Non-pigmented ciliary epithelial cell (primary cell): ENCODE measurements around the gene COL27A1.

Source experiments
- DNase-seq: peaks from one replicate; pipeline ENCODE4 v3.0.0-alpha.2; 2010; ENCODE audit warnings: low read depth

The COL27A1 gene

DNA sequence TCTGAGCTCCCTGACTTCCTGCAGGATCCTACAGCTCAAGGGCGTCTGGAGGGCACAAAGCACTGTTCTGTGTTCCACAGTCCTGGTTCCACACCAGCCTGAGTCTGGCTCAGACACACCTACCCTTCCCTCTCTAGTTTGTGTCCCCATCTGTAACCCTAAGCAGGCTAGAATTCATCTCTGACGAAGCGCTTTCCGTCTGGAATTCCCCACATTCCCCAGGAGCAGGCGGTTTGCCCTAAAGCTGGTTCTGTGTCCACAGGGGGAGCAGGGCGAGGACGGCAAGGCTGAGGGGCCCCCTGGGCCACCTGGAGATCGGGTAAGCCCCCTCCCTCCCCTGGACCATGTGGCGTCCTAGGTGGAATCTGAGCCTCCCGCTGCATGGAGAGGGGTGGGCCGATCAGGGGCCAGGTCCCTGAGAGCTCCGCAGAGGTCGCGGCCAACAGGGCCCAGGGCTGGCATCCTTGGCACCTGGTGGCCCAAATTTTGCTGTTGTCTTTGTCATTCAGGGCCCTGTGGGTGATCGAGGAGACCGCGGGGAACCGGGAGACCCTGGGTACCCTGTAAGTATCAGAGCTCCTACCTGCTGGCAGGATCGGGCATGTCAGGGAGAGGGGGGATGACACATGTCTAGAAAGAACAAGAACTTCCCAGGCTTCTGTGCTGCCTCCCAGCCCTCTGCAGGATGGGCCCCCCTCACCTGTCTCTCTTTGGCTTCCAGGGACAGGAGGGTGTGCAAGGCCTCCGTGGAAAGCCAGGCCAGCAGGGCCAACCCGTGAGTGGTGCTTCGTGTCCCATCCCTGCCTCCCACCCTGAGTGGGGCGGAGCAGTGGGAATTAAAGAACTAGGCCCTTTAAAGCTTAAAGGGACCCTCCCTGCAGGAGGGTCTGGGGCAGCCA is 133.1 kb downstream of the COL27A1 start:
- DNase-seq = no peak

DNA sequence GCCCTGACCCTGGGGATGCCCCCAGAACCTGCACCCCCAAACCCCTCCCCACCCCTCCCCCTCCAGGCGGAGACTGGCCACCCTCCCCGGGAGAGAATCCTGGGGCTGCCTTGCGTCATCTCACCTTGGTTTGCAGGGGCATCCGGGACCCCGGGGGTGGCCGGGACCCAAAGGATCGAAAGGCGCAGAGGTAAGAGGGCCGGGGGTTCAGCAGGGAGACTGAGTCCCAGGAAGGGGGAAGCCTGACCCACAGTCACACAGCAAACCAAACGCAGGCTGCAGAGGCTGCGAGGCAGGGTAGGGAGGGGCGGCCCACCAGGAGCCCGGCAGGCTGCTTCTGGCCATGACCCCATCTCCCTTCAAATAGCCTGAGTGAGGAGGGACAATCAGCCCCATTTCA is 133.8 kb downstream of the COL27A1 start:
- no peak for DNase-seq

DNA sequence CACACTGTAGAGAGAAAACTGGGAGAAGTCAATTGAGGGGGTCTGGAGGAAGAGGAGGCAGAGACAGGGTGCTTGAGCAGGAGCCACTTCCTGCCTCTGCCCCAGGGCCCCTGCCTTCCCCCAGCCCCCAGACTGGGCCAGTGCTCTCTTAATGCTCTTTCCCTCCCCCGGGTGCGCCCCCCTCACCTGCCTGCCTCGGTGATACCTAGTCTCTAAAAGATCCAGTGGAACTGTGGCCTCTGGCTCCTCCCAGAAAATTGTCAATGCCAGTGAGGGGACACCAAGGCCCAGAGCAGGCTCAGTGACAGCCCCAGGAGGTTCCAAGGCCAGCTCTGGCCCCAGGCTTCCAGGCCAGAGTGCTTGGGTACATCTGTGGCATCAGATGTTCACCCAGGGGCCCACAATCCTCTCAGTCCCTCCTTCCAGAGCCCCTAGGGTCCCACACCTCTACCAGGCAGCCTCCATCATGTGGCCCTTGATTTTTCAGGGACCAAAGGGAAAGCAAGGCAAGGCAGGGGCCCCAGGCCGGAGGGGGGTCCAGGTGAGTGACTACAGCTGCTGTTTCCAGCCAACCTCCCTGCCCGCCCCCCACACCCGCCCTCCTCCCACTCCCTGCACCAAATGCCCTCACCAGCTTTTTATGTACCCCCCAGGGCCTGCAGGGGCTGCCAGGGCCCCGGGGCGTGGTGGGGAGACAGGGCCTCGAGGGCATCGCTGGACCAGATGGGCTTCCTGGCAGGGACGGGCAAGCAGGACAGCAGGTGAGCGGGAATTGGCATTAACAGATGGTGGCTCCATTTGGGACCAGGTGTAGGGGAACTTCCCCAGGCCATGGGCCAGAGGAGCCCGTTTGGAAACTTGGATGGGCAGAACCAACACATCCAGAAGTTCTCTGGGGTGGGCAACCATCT is 134.5 kb downstream of the COL27A1 start:
- DNase-seq = no peak

DNA sequence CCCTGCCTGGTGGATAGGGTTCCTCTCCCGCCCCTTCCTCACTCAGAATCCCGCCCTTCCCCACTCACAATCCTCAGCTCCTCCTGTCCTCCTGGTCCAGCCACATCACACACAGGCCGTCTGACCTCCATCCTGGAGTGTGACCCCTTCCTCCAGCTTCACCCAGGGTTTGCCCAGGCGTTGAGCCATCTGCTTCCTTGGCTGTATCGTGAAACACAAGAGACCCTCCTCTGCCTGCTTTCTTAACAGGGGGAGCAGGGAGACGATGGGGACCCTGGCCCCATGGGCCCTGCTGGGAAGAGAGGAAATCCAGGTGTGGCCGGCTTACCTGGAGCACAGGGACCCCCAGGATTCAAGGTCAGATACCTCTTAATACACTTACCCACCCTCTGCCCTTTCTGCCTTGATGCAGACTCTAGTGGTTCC is 135.2 kb downstream of the COL27A1 start:
- no peak for DNase-seq

DNA sequence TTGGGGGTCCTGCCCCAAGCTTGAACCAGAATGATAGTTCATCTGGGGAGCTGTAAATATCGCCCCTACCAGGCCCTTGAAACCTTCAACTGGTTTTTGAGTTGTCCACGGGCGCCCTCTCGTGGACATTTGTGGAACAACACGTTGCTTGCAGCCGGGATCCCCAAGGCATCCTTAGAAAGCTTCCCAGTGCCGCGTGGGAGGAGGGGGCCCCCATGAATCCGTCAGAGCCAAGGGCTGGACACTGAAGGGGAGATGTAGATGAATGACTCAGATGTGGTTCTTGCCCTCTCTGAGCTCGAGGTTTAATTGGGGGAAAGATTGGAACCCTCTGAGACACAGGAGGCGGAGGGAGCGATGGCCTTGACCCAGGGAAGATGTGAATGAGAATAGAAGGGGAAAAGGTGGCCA is 135.7 kb downstream of the COL27A1 start:
- DNase-seq = no peak

DNA sequence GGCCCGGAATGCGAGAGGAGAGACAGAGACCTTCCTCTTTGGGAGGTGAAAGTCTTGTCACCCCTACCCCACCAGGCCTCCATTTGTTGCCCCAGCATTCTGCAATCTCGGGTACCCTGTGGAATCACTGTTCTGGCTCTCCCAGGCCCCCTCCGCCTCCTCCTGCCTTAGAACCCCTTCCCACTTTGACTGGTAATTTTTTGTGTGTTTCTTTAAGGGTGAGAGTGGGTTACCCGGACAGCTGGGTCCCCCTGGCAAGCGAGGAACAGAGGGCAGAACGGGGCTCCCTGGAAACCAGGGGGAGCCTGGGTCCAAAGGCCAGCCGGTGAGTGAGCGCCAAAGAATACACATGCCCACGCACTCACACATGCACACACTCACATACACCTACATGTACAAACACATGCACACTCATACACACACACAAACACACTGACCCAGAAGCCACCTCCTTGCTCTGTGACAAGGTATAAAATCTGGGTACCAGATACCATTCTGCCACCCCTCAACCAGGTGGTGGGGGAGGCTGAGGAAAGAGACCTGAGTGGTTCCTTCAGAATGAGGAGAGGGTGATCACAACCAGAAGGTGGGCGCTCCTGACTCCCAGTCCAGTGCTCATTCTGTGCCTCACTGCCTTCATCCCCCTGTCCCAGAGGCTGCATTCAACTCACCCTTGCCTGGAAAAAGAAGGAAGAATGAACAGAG is 136.7 kb downstream of the COL27A1 start:
- no peak for DNase-seq

DNA sequence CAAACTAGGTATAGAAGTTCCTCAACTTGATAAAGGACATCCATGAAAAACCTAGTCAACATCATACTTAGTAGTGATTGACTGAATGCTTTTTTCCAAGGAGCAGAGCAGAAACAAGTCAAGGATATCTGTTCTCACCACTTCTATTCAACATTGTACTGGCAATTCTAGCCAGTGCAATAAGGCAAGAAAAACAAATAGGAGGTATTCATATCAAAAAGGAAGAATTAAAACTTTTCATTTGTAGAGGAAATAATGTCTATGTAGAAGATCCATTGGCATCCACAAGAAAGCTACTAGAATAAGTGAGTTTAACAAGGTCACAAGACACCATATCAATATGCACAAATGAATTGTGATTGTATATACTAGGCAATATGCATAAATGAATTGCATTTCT is 139.3 kb downstream of the COL27A1 start:
- no peak for DNase-seq

DNA sequence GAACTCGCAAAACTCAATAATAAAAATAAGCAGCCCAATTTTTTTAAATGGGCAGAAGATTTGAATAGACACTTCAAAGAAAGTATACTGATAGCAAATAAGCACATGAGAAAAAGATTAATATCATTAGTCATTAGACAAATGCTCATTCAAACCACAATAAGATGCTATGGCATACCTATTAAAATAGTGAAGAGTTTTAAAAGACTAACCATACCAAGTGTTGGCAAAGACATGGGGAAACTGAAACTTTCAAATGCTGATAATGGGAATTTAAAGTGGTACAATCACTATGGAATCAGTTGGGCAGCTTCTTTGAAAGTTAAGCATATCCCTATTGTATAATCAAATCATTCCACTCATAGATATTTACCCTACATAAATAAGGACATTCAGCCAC is 141.0 kb downstream of the COL27A1 start:
- DNase-seq = no peak

DNA sequence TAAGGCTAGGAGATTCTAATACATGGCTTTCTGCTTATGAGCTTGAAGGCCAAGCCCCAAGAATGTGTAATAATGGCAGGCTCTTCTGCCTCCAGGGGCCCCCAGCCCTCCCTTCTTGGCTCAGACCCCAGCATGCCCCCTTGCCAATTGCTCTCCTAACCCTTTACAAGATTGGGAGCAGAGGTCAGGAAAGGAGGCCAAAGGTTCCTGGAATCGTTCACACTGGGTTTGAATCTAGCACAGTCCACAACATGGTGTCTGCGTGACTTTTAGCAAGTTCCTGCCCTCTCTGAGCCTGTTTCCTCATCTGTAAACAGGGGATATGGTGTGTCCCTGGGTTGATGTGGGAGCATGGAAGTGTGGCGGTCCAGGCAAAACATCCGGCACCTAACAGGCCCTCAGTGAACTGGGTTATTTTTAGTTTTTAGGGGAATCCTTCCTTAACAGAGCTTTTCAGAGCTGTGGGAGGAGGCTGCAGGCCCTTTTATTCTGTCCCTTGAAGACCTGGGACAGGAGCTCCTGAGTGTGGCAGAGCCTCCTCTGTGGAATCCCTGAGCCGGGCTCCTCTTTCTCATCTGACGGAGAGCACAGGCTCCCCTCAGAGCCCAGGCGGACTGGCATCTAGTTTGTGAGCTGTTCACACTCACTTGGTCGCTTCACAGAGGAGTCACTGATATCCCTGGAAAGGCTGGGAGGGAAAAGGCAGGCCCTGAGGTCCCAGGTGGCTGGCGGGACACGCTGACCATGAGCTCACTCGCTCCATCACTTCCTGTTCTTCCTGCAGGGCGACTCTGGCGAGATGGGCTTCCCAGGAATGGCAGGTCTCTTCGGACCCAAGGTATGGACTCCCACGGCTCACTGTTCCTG is 144.2 kb downstream of the COL27A1 start:
- DNase-seq = no peak

DNA sequence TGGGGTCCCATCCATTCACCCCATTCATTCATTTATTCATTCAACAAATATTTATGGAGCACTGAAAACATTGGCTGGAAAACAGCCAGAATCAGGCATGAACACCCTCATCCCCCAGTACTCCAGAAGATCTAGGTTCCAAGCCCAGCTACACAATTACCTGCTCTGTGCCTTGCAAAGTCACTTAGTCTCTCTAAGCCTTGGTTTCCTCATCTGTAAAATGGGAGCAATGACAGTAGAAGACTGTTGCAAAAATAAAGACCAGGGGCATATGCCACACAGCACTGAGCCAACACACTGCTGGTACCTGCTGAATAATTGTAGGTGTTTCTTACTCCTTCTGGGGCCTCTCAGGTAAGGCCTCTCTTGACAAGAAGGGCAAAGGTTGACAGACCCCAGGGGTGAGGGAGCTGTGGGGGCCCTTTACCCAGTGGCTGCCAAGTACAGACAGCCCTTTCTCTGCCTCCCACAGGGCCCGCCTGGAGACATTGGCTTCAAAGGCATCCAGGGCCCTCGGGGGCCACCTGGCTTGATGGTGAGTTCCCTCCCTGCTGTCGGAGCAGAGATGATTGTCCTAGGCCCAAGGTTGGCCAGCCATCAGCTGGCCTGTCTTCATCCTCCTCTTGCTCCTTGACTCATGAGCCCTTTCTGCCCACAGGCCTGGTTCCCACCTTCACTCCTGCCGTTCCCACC is 145.0 kb downstream of the COL27A1 start:
- no peak for DNase-seq

DNA sequence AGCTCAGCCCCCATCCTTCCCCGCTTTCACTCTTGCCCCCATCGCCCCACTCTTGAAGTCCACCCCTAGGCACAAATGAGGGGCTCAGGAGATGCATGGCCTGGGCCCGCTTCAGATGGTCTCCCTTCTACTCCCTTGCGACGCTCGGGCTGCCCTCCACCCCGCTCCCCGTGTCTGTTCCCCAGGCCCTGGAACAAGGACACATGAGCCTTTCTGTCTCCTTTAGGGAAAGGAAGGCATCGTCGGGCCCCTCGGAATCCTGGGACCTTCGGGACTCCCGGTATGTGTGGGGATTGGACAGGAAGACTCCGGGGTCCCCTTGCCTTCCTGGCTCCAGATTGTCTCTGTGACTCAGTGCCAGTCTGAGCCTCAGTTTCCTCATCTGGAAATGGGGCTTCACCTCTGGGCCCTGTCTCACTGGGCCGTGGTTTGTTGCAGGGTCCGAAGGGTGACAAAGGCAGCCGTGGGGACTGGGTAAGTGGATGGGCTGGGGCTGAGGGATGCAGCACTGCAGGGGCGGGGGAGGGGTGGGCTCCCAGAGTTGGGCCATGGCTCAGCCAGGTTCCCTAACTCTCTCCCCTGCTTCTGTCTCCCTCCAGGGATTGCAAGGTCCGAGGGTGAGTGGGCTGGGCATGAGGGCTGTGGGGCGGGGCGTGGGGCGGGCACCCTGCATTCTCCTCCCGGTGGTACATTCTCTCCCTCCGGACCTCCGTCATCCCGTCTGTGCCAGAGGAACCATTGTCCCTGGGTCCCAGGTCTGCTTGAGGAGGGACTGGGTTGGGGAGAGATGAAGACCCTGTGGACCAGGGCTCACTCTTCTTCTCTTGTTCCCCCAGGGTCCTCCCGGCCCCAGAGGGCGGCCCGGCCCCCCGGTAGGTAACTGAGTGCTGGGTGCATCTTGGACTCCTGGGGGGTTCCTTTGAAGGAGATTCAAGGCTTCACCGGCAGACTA is 145.8 kb downstream of the COL27A1 start:
- no peak for DNase-seq

DNA sequence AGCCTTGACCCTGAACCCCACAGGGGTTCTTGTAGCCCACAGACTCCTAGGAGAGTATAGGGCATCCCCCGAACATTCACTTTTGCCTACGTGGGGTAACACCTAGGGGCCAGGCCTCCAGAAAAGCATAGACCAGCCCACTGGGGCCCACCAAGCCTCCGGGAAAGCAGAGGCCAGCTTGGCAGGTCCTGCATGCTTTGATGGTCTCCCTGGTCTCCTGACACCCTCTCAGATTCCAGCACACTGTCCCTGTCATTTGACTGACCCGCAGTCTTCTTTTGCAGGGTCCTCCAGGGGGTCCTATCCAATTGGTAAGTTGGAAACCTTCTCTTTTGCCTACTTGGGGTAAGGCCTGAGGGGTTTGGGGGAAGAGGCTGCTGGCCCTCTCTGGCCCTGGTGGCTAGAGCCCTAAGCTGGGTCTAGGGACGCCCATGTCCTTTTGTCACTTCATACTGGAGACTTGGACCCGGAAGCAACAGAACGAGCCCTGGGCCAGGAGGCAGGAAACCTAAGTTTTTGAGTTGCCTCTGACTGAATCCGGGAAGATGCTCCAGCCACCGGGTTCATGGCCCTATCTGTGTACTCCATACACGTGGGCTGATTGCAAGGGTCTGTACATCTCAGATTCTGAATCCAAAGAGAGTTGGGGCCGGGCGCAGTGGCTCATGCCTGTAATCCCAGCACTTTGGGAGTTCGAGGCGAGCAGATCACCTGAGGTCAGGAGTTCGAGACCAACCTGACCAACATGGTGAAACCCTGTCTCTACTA is 146.6 kb downstream of the COL27A1 start:
- no peak for DNase-seq

DNA sequence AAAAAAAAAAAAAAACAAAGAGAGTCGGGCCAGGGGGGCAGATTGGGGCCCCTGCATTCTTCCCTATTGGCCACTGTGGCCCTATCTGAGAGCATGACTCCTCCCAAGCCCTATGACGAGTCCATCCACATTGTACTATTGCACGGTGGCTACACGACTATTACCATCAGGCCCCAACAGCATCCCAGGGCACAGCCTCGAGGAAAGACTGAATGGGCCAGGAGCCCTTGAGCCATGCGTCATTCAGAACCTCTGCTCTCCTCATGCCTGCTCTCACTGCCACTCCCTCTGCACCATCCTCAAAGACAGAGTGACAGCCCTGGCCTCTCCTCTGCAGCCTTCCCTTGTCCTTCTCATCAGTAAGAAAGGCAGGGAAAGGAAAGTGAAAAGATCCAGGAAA is 147.4 kb downstream of the COL27A1 start:
- DNase-seq = no peak

DNA sequence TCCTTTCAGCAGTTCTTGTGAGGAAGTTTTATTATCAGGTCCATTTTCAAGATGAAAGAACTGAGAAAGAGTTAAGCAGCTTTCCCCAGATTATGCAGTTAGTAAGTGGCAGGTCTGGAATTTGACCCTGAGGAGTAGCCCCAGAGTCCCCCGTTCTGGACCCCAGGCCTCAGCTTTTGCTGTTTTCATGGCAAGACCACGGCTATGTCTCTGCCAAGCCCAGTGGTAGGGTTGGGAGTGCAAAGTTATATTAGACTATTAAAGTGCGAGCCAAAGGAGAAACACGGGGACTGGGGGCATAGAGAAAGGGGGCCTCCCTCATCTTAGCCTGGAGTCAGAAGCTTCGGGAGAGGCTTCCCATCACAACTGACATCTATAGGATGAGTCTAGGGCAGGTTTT is 148.2 kb downstream of the COL27A1 start:
- no peak for DNase-seq

DNA sequence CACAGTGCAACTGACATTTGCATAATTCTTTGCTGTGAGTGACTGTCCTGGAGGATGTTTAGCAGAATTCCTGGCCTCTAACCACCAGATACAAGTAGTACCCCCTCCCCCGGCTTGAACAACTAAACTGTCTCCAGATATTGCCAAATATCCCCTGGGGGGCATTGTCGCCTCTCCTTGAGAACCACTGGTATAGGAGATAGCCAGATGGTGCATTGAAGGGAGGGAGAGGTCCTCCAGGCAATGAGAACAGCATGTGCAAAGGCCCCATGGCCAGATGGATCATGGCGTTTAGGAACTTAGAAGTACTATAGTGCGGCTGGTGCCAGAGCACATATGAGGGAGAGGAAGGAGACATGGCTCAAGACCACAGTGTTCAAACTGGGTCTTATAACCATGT is 148.6 kb downstream of the COL27A1 start:
- no peak for DNase-seq

DNA sequence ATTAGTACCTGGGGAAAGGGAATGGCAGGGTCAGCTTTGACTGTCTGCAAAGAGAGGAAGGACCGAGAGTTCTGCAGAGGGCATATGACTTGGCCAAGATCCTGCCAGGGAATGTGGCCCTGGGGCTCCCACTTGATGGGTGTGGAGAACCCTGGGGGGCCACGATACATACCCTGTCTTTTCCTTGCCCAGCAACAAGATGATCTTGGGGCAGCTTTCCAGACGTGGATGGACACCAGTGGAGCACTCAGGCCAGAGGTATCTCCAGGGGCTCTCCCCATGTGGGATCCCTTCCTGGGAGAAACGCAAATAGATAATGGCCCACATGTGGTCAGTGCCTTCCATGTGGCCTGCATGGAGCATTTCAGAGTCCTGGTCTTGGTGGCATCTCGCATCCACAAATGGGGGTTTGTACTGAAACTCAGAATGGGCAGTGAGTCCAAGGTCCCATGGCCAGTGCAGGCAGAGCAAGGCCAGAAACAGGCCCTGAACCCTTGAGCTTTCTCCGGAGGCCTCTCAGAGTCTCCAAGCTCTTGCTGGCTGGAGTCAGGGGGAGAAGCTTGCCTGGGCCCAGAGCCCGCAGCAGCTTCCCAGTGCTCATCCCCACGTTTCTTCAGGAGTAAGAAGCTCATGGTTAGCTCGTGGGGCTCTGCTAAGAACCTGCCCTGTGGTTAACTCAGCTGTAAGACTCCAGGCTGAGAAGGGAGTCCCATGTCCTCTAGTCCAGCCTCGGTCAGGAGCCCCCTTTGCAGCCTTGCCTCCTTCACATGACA is 149.3 kb downstream of the COL27A1 start:
- DNase-seq = no peak

DNA sequence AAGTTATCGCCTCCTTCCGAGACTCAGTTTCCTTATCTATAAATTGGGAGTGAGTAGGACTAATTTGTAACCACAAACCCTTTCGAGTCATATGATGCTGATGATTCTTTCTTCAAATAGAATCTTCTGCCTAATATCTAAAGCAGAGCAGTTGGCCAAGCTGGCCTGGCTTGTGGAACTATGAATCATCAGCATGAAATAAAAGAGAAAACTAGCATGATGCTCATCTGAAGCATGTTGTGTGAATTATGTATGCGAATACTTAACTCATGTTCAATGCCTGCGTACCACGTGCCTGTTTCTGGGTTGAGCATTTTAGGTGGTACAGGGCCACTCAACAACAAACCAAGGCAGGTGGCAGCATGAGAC is 152.5 kb downstream of the COL27A1 start:
- DNase-seq = no peak

DNA sequence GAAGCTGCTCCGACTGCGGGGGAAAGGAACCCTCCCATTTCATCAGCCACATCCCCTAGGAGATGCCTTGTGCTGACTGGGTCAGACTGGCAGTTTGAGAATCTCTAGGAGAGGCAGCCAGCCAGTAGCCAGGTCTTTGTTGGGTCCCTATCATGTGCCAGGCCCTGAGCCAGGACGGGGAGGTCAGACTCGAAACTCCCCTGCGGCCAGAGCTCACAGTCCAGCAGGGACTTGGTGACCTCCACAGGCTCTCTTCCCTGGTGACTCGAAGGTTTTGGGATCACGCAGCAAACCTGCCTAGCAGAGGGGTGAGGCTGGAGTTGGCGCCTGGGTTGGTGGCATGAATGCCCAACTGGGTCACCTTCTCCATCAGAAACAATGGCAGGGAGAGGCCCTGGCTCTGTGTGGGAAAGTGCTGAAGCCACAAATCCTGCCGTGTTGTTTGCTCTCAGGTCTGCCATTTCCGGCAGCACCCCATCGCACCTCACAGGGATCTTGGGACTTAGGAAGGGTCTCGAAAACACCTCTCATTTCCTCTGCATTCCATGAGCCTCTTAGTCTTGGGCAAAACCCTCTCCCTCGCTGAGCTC is 153.1 kb downstream of the COL27A1 start:
- no peak for DNase-seq
